Mammary epithelial cell (primary cell): ENCODE data around the gene SELENOM.

ENCODE experiments used
- CTCF ChIP-seq, 2 donors: IDR thresholded peaks in 1 of 2; conservative IDR thresholded peaks in 1 of 2; 2 replicates each; pipeline ENCODE4 v1.5.1; 2011 to 2012; ENCODE audit warnings: inconsistent platforms in 2 of 2, low read length in 2 of 2, mild to moderate bottlenecking in 2 of 2, control low read depth in 1 of 2, low read depth in 1 of 2; ENCODE audit not compliant: insufficient read depth in 1 of 2; ENCODE audit errors: extremely low read depth in 1 of 2
- EZH2 ChIP-seq: IDR thresholded peaks from 2 replicates; pipeline ENCODE4 v1.6.1; 2012; ENCODE audit warnings: low read length, inconsistent platforms, borderline replicate concordance

GRCh38 chr22:31143038-31143437, 35.7 kb upstream of the SELENOM start:
- TF ChIP-seq CTCF (conservative IDR thresholded peaks at IDR 0.05 in 1 of 2, IDR thresholded peaks at IDR 0.05 in 1 of 2; ENCODE audit: extremely low read depth in 1 of 2, insufficient read depth in 1 of 2, low read depth in 1 of 2, low read length in 2 of 2) (no peak), EZH2 (no peak)
